Fibroblast of the conjunctiva (primary cell): ENCODE data around the gene ZSWIM7.
A peak's percentile ranks its signal among the peaks of the same experiment; 100 is the strongest.
"Not testable (repeated sequence)": the region's sequence is repeated elsewhere in the genome, so short reads cannot be mapped to it uniquely, and the experiment has no call there.

Source experiments
- DNase-seq: peaks from one replicate; pipeline ENCODE4 v3.0.0-alpha.2; 2010; ENCODE audit warnings: low read depth

The ZSWIM7 gene

GRCh38 chr17:15957608-15958307, 41.7 kb downstream of the ZSWIM7 start:
- no peak for DNase-seq

- DNase-seq, result no peak
Measured at GRCh38 chr17:15957206-15957605, 42.3 kb downstream of the ZSWIM7 start.

GRCh38 chr17:15955793-15956541, 43.5 kb downstream of the ZSWIM7 start:
- no peak for DNase-seq

GRCh38 chr17:15954222-15954621, 45.3 kb downstream of the ZSWIM7 start:
- DNase-seq, result peak; percentile 35

GRCh38 chr17:15952916-15953790, 46.4 kb downstream of the ZSWIM7 start:
- no peak for DNase-seq

GRCh38 chr17:15952048-15952532, 47.4 kb downstream of the ZSWIM7 start:
- DNase-seq, result no peak

- DNase-seq, result no peak
Measured at GRCh38 chr17:15951368-15952047, 48.0 kb downstream of the ZSWIM7 start.

GRCh38 chr17:15947976-15948752, 51.3 kb downstream of the ZSWIM7 start:
- DNase-seq, result no peak

GRCh38 chr17:15947271-15947670, 52.2 kb downstream of the ZSWIM7 start:
- no peak for DNase-seq

GRCh38 chr17:15946611-15947120, 52.8 kb downstream of the ZSWIM7 start:
- DNase-seq, result no peak

GRCh38 chr17:15945527-15946191, 53.8 kb downstream of the ZSWIM7 start:
- DNase-seq, result no peak

GRCh38 chr17:15944759-15945526, 54.6 kb downstream of the ZSWIM7 start, which contains the start of gene ADORA2B:
TSS of gene ADORA2B (plus strand) at chr17:15945130. CDS start at chr17:15945249, 119 bp downstream.
- peak; percentile 28 for DNase-seq

GRCh38 chr17:15943971-15944758, 55.3 kb downstream of the ZSWIM7 start:
- no peak for DNase-seq

- no peak for DNase-seq
Measured at GRCh38 chr17:15942207-15942833, 57.2 kb downstream of the ZSWIM7 start.

- no peak for DNase-seq
Measured at GRCh38 chr17:15941781-15942180, 57.7 kb downstream of the ZSWIM7 start.

- DNase-seq, result not testable (repeated sequence)
Measured at GRCh38 chr17:15936481-15936880, 63.0 kb downstream of the ZSWIM7 start.

- DNase-seq, result no peak
Measured at GRCh38 chr17:15935891-15936290, 63.6 kb downstream of the ZSWIM7 start.

- DNase-seq, result no peak
Measured at GRCh38 chr17:15934866-15935265, 64.6 kb downstream of the ZSWIM7 start.
